PC-9 (cell line): ENCODE results near the gene IL5RA. TPM values are rescaled to one million over a fixed set of nuclear protein-coding genes. Genes with fewer than 3 reads are reported as not detected.

Experiments used
- BruUV-seq: library from RNA; stranded (reverse); fragments of 400-500 nt; replicated peaks from 2 replicates; lab custom pipeline; 2021; lab: Mats Ljungman, UMichigan
- CTCF ChIA-PET: fragments of 300-600 bp; sonication (Branson Sonifier 250); formaldehyde crosslinking; loops from one replicate; lab custom pipeline; 2022; ENCODE audit warnings: antibody characterized with exemption; lab: Charles Lee
- POLR2A ChIA-PET: fragments of 300-600 bp; sonication (Branson Sonifier 250); formaldehyde crosslinking; loops from one replicate; lab custom pipeline; 2022; ENCODE audit warnings: antibody characterized with exemption; ENCODE audit not compliant: unreplicated experiment; lab: Charles Lee
- DNase-seq, 2 experiments: peaks; one replicate each; pipeline versions ENCODE4 v3.0.0 to v3.0.0-alpha.2; 2015 to 2022; ENCODE audit warnings: mixed read lengths in 1 of 2
- H2AFZ ChIP-seq: fragments of 200-600 bp; sonication (generic); 2 replicates; pipeline ENCODE4 v1.8.1; 2017; ENCODE audit warnings: antibody characterized with exemption
- H3F3A ChIP-seq: fragments of 200-600 bp; sonication (generic); 2 replicates; pipeline ENCODE4 v1.8.1; 2017; ENCODE audit warnings: antibody characterized with exemption, mild to moderate bottlenecking, low read depth; ENCODE audit not compliant: insufficient read depth
- H3K27ac ChIP-seq: fragments of 200-600 bp; sonication (generic); 2 replicates; pipeline ENCODE4 v1.6.1; 2016; ENCODE audit warnings: mixed run types
- H3K27me3 ChIP-seq: fragments of 200-600 bp; sonication (generic); 2 replicates; pipeline ENCODE4 v1.6.1; 2016; ENCODE audit warnings: low read depth, mixed run types; ENCODE audit not compliant: insufficient read depth
- H3K36me3 ChIP-seq: fragments of 200-600 bp; sonication (generic); 2 replicates; pipeline ENCODE4 v1.6.1; 2016; ENCODE audit warnings: low read depth, mixed run types
- H3K4me1 ChIP-seq: fragments of 200-600 bp; sonication (generic); replicated peaks from 2 replicates; pipeline ENCODE4 v1.6.1; 2016; ENCODE audit warnings: mixed run types; ENCODE audit not compliant: insufficient read depth
- H3K4me2 ChIP-seq: fragments of 200-600 bp; sonication (generic); 2 replicates; pipeline ENCODE4 v1.6.1; 2017; ENCODE audit warnings: mixed run types
- H3K4me3 ChIP-seq: fragments of 200-600 bp; sonication (generic); 2 replicates; pipeline ENCODE4 v1.6.1; 2016; ENCODE audit warnings: mixed run types
- H3K79me2 ChIP-seq: fragments of 200-600 bp; sonication (generic); 2 replicates; pipeline ENCODE4 v1.6.1; 2017; ENCODE audit warnings: low read depth, mixed run types
- H3K9me2 ChIP-seq: fragments of 200-600 bp; sonication (generic); 2 replicates; pipeline ENCODE4 v1.8.1; 2017; ENCODE audit warnings: mild to moderate bottlenecking; ENCODE audit not compliant: insufficient read depth
- H3K9me3 ChIP-seq: fragments of 200-600 bp; sonication (generic); 2 replicates; pipeline ENCODE4 v1.8.1; 2016; ENCODE audit warnings: low read depth; ENCODE audit not compliant: insufficient read depth
- H4K20me1 ChIP-seq: fragments of 200-600 bp; sonication (generic); 2 replicates; pipeline ENCODE4 v1.8.1; 2017; ENCODE audit not compliant: insufficient read depth
- EZH2 ChIP-seq: fragments of 200-600 bp; sonication (generic); IDR thresholded peaks from 2 replicates; pipeline ENCODE4 v1.8.0; 2017; ENCODE audit warnings: antibody characterized with exemption, low read depth
- intact Hi-C: fragments of 100-400 bp; cut with micrococcal nuclease; formaldehyde crosslinking; loops from one replicate; pipeline ENCODE4 v1.10.0; 2022; ENCODE audit not compliant: unreplicated experiment
- total RNA-seq: library from RNA; stranded (reverse); gene quantifications from 2 replicates; pipeline ENCODE4 v1.2.3, GENCODE V29; 2021
- TF ChIP-seq, protein P1 (sequence below): fragments of 200-600 bp; sonication (generic); conservative IDR thresholded peaks from 2 replicates; pipeline ENCODE4 v1.6.1; 2017; ENCODE audit warnings: mixed run types, antibody characterized with exemption, mild to moderate bottlenecking, moderate library complexity

The IL5RA gene
- total RNA-seq, 1 experiment from 2014 or later: not detected

DNA sequence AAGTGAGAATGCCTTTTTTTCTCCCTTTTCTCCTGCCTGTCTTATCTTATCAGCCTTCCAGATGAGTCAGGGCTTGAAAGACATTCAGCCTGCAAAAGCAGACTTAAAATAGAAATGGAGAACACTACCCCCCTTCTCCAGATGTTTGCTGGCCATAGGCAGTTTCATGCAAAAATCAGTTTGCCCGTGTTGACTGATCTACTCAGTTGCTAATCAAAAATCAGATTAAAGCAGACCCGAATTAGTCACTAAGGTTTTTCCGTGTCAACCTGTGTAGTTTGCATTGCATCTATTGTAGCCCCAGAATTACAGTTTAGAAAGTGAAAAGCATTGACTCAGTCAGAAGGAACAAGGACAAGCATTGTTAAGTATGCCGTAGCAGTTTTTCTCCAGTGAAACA is 56.2 kb downstream of the IL5RA start:
- H3K36me3 ChIP-seq: no peaks in the 10 kb centered on the region
- no peaks in the 10 kb centered on the region for H4K20me1 ChIP-seq
- DNase-seq: no peak
- no peaks in the 10 kb centered on the region for H3K4me1 ChIP-seq
- no peaks in the 10 kb centered on the region for H3K9me3 ChIP-seq
- H3K4me3 ChIP-seq: no peak overlapping the region
- no peaks in the 10 kb centered on the region for H3F3A ChIP-seq
- TF ChIP-seq, protein P1, sequence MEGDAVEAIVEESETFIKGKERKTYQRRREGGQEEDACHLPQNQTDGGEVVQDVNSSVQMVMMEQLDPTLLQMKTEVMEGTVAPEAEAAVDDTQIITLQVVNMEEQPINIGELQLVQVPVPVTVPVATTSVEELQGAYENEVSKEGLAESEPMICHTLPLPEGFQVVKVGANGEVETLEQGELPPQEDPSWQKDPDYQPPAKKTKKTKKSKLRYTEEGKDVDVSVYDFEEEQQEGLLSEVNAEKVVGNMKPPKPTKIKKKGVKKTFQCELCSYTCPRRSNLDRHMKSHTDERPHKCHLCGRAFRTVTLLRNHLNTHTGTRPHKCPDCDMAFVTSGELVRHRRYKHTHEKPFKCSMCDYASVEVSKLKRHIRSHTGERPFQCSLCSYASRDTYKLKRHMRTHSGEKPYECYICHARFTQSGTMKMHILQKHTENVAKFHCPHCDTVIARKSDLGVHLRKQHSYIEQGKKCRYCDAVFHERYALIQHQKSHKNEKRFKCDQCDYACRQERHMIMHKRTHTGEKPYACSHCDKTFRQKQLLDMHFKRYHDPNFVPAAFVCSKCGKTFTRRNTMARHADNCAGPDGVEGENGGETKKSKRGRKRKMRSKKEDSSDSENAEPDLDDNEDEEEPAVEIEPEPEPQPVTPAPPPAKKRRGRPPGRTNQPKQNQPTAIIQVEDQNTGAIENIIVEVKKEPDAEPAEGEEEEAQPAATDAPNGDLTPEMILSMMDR: no peak
- no peak for TF ChIP-seq EZH2
- H3K27ac ChIP-seq: no peak overlapping the region
- ChIA-PET CTCF (no interaction called here), POLR2A (no interaction called here)
- no peak overlapping the region for H2AFZ ChIP-seq
- intact Hi-C loops: no loop called here
- no peaks in the 10 kb centered on the region for H3K9me2 ChIP-seq
- peaks cover 13% of the 10 kb centered on the region; the same call in 1 of the 2 replicates for H3K27me3 ChIP-seq
- no peaks in the 10 kb centered on the region for H3K79me2 ChIP-seq
- H3K4me2 ChIP-seq: no peak overlapping the region
- no TSS peak for BruUV-seq

DNA sequence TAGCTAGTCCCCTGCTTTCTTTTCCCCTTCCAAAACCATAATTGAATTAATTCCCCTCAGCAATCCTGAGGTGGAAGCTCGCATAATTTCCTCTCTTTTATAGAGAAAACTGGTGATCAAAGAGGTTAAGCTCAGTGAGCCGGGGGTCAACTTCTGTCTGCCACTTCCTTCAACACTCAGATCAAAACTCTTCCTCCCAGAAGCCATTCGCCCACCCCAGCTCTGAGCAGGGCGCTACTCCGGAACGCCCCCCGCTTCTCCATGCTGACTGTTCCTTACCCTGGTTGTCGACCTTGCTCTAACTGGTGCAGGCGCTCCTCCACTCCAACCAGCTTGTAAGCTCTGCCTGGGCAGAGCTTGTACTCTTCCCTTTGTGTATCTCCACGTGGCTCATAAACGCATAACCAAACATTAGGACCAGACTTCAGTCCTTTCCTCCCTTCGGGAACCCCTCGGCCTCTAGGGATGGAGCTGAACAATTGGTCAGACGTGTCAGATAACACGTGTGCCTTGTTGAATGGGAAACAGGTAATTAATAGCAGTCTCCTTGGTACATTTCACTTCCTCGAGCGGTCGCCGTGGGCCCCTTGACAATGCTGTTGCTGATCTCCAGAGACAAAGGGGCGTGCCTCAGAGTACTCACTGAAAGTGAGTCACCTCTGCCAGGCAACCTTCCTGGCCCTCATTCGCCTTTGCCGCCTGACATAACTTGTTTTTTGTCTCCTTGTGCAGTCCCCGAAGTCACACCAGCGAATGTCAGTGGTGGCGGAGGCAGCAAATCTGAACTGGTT is 71.8 kb downstream of the IL5RA start:
- Histone ChIP-seq H3K36me3 (no peaks in the 10 kb centered on the region), H3K4me3 (no peak overlapping the region), H3K27ac (no peak overlapping the region), H2AFZ (no peak overlapping the region), H3K27me3 (peaks cover 16% of the 10 kb centered on the region; the same call in 1 of the 2 replicates), H3K9me3 (no peaks in the 10 kb centered on the region), H3K4me1 (no peaks in the 10 kb centered on the region), H4K20me1 (no peaks in the 10 kb centered on the region), H3K4me2 (no peak overlapping the region), H3K79me2 (no peaks in the 10 kb centered on the region), H3F3A (no peaks in the 10 kb centered on the region), H3K9me2 (no peaks in the 10 kb centered on the region)
- intact Hi-C loops: no loop called here
- peak in 1 of 2 experiments; percentile 4 for DNase-seq
- no peak for TF ChIP-seq EZH2
- TF ChIP-seq, protein P1: no peak
- BruUV-seq: no TSS peak
- ChIA-PET POLR2A (interaction anchor here (0.6 kb wide), 1 partner anchor 1429 kb away, joined by 3 read pairs; the partner anchor contains the start of gene SUMF1), CTCF (no interaction called here)

DNA sequence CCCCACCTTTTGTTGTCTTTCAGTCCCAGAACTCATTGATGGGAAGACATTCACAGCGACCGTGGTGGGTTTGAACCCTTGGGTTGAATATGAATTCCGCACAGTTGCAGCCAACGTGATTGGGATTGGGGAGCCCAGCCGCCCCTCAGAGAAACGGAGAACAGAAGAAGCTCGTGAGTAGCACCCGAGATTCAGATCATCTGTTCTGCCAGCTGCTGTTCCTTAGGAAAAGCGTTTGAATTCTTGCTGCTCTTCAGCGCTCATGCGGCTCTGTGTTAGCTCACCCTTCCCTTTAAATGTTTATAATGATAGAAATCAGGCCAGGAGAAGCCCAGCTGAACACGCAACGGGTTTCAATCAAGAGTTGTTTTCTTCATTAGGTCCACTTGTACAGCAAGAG is 73.0 kb downstream of the IL5RA start:
- H3K27me3 ChIP-seq: peaks cover 20% of the 10 kb centered on the region; the same call in 1 of the 2 replicates
- no peaks in the 10 kb centered on the region for H3F3A ChIP-seq
- intact Hi-C loops: no loop called here
- H4K20me1 ChIP-seq: no peaks in the 10 kb centered on the region
- no peaks in the 10 kb centered on the region for H3K36me3 ChIP-seq
- H3K9me3 ChIP-seq: no peaks in the 10 kb centered on the region
- H3K4me3 ChIP-seq: no peak overlapping the region
- no peaks in the 10 kb centered on the region for H3K4me1 ChIP-seq
- TF ChIP-seq EZH2: no peak
- TF ChIP-seq, protein P1: no peak
- DNase-seq: no peak
- BruUV-seq: no TSS peak
- H2AFZ ChIP-seq: no peak overlapping the region
- no peak overlapping the region for H3K27ac ChIP-seq
- no peaks in the 10 kb centered on the region for H3K79me2 ChIP-seq
- H3K9me2 ChIP-seq: no peaks in the 10 kb centered on the region
- H3K4me2 ChIP-seq: no peak overlapping the region
- ChIA-PET CTCF (no interaction called here), POLR2A (no interaction called here)
